ENCODE results near the gene EIF3L. TPM values are rescaled to one million over a fixed set of nuclear protein-coding genes. Genes with fewer than 3 reads are reported as not detected.

Gene EIF3L
- total and polyA plus RNA-seq, 9 of the 15 experiments (the other 6 are each of a cell fraction or from before 2014, with no cell fraction given), result 257 to 699 (median 368) TPM

DNA sequence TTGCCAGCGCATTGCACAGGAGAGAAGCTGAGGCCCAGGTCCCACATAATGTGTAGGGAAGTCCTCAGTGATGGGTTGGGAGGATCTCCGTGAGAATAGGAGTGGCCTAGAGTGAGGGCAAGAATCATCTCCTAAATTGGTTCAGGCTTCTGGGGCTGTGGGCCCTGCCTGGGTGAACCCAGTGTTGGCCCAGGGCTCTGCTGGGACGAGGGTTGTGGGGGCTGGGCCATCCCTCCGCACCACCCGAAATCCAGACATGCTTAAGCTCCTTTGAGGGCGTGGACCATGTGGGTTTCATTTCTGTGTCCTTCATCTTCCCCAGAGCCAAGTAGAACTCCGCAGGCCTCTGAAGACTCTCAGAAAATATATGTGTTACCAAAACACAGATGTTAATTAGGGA lies 60.5 kb downstream of the EIF3L start (continued):
- TF ChIP-seq, protein P1, sequence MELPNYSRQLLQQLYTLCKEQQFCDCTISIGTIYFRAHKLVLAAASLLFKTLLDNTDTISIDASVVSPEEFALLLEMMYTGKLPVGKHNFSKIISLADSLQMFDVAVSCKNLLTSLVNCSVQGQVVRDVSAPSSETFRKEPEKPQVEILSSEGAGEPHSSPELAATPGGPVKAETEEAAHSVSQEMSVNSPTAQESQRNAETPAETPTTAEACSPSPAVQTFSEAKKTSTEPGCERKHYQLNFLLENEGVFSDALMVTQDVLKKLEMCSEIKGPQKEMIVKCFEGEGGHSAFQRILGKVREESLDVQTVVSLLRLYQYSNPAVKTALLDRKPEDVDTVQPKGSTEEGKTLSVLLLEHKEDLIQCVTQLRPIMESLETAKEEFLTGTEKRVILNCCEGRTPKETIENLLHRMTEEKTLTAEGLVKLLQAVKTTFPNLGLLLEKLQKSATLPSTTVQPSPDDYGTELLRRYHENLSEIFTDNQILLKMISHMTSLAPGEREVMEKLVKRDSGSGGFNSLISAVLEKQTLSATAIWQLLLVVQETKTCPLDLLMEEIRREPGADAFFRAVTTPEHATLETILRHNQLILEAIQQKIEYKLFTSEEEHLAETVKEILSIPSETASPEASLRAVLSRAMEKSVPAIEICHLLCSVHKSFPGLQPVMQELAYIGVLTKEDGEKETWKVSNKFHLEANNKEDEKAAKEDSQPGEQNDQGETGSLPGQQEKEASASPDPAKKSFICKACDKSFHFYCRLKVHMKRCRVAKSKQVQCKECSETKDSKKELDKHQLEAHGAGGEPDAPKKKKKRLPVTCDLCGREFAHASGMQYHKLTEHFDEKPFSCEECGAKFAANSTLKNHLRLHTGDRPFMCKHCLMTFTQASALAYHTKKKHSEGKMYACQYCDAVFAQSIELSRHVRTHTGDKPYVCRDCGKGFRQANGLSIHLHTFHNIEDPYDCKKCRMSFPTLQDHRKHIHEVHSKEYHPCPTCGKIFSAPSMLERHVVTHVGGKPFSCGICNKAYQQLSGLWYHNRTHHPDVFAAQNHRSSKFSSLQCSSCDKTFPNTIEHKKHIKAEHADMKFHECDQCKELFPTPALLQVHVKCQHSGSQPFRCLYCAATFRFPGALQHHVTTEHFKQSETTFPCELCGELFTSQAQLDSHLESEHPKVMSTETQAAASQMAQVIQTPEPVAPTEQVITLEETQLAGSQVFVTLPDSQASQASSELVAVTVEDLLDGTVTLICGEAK (IDR thresholded peaks at IDR 0.05), result no peak
- TF ChIP-seq, protein P1 (CRISPR knock-in tag; IDR thresholded peaks at IDR 0.05), result no peak
- TF ChIP-seq, protein P2, sequence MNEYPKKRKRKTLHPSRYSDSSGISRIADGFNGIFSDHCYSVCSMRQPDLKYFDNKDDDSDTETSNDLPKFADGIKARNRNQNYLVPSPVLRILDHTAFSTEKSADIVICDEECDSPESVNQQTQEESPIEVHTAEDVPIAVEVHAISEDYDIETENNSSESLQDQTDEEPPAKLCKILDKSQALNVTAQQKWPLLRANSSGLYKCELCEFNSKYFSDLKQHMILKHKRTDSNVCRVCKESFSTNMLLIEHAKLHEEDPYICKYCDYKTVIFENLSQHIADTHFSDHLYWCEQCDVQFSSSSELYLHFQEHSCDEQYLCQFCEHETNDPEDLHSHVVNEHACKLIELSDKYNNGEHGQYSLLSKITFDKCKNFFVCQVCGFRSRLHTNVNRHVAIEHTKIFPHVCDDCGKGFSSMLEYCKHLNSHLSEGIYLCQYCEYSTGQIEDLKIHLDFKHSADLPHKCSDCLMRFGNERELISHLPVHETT (CRISPR knock-in tag; conservative IDR thresholded peaks at IDR 0.05 in 1 of 2, IDR thresholded peaks at IDR 0.05 in 1 of 2), result no peak
- TF ChIP-seq OTX1 (CRISPR knock-in tag; IDR thresholded peaks at IDR 0.05), result no peak
- TF ChIP-seq, protein P3, sequence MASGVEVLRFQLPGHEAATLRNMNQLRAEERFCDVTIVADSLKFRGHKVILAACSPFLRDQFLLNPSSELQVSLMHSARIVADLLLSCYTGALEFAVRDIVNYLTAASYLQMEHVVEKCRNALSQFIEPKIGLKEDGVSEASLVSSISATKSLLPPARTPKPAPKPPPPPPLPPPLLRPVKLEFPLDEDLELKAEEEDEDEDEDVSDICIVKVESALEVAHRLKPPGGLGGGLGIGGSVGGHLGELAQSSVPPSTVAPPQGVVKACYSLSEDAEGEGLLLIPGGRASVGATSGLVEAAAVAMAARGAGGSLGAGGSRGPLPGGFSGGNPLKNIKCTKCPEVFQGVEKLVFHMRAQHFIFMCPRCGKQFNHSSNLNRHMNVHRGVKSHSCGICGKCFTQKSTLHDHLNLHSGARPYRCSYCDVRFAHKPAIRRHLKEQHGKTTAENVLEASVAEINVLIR (CRISPR knock-in tag; IDR thresholded peaks at IDR 0.05), result no peak
- no peak for TF ChIP-seq SREBF1 (IDR thresholded peaks at IDR 0.05; ENCODE audit: borderline replicate concordance, low read depth, low read length)
- no peak for TF ChIP-seq ZC3H4 (CRISPR knock-in tag; IDR thresholded peaks at IDR 0.05; ENCODE audit: borderline replicate concordance)
- TF ChIP-seq NR4A1 (CRISPR knock-in tag; IDR thresholded peaks at IDR 0.05), result no peak
- TF ChIP-seq NR4A1 (tag; IDR thresholded peaks at IDR 0.05), result no peak
- TF ChIP-seq, protein P4, sequence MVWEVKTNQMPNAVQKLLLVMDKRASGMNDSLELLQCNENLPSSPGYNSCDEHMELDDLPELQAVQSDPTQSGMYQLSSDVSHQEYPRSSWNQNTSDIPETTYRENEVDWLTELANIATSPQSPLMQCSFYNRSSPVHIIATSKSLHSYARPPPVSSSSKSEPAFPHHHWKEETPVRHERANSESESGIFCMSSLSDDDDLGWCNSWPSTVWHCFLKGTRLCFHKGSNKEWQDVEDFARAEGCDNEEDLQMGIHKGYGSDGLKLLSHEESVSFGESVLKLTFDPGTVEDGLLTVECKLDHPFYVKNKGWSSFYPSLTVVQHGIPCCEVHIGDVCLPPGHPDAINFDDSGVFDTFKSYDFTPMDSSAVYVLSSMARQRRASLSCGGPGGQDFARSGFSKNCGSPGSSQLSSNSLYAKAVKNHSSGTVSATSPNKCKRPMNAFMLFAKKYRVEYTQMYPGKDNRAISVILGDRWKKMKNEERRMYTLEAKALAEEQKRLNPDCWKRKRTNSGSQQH (CRISPR knock-in tag; IDR thresholded peaks at IDR 0.05), result no peak
- no peak for TF ChIP-seq CBFB (CRISPR knock-in tag; IDR thresholded peaks at IDR 0.05)
- TF ChIP-seq RB1 (IDR thresholded peaks at IDR 0.05; ENCODE audit: low read depth), result no peak
- TF ChIP-seq, protein P5, sequence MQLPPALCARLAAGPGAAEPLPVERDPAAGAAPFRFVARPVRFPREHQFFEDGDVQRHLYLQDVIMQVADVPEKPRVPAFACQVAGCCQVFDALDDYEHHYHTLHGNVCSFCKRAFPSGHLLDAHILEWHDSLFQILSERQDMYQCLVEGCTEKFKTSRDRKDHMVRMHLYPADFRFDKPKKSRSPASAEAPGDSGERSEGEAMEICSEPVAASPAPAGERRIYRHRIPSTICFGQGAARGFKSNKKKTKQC (CRISPR knock-in tag; IDR thresholded peaks at IDR 0.05), result no peak

Data from K562 (cell line).